Aorta (tissue), 5 donors: ENCODE results near the gene ADRM1. TPM values are rescaled to one million over a fixed set of nuclear protein-coding genes. Genes with fewer than 3 reads are reported as not detected.

Experiments used
- ATAC-seq: fragments of 200-7000 bp; cut with Tn5 transposase; one replicate; pipeline ENCODE4 v1.9.1; 2022; ENCODE audit warnings: moderate library complexity; ENCODE audit not compliant: low FRiP score
- DNase-seq, 2 donors: peaks; one replicate each; pipeline ENCODE4 v3.0.0-alpha.2; 2020
- H3K27ac ChIP-seq, 2 donors: one replicate each; pipeline ENCODE4 v1.5.1; 2013; ENCODE audit warnings: low read length in 2 of 2, mild to moderate bottlenecking in 2 of 2, moderate library complexity in 2 of 2, control low read depth in 1 of 2, inconsistent platforms in 1 of 2, low read depth in 1 of 2
- H3K27me3 ChIP-seq, 2 donors: one replicate each; pipeline ENCODE4 v1.6.1; 2013; ENCODE audit warnings: control low read depth in 1 of 2, low read length in 1 of 2, mild to moderate bottlenecking in 1 of 2, moderate library complexity in 1 of 2; ENCODE audit not compliant: insufficient read depth in 2 of 2, control insufficient read depth in 1 of 2
- H3K36me3 ChIP-seq, 2 donors: one replicate each; pipeline ENCODE4 v1.6.1; 2013; ENCODE audit warnings: control low read depth in 1 of 2, low read length in 1 of 2, mild to moderate bottlenecking in 1 of 2; ENCODE audit not compliant: insufficient read depth in 2 of 2, control insufficient read depth in 1 of 2
- H3K4me1 ChIP-seq, 2 donors: one replicate each; pipeline ENCODE4 v1.6.1; 2013; ENCODE audit warnings: low read length in 2 of 2, control low read depth in 1 of 2, mild to moderate bottlenecking in 1 of 2, moderate library complexity in 1 of 2; ENCODE audit not compliant: insufficient read depth in 2 of 2, control insufficient read depth in 1 of 2
- H3K4me3 ChIP-seq, 2 donors: one replicate each; pipeline ENCODE4 v1.5.1; 2013; ENCODE audit warnings: low read length in 2 of 2, control low read depth in 1 of 2, mild to moderate bottlenecking in 1 of 2
- H3K9me3 ChIP-seq: one replicate; pipeline ENCODE4 v1.6.1; 2013; ENCODE audit warnings: mild to moderate bottlenecking, low read length; ENCODE audit not compliant: control insufficient read depth
- WGBS, 2 donors: extraction: QIAGEN DNeasy Blood & Tissue Kit; methylation state at CpG; one replicate each; pipeline ENCODE4 v1.1.7; 2013; 5-methylcytosine and 5-hydroxymethylcytosine counted together
- intact Hi-C, 2 donors: fragments of 100-400 bp; cut with DNase I; formaldehyde crosslinking; loops; one replicate each; pipeline versions ENCODE4 v1.14.2 to v1.15.0; 2022
- polyA plus RNA-seq, 2 donors: library from polyadenylated mRNA; stranded (reverse); fragments of 200-250 nt; gene quantifications; one replicate each; pipeline ENCODE4 v1.2.3, GENCODE V29; 2013
- total RNA-seq, 2 donors: library from RNA; stranded (reverse); fragmentation: NEBNext Ultra II Directional; extraction: Animal tissue kit (Norgen Biotek cat#: 25700); gene quantifications; one replicate each; pipeline ENCODE4 v1.2.1, GENCODE V29; 2021
- donor health status: healthy with polysubstance abuse.
- donor health status: Bipolar disorder and iron deficiency.
- donor health status: DM: no; HTN: no; CAD: no.
- donor health status: DM: no; HTN: no; CAD: no.
- donor health status: DM: yes; HTN: yes; CAD: no.

Gene ADRM1
- total and polyA plus RNA-seq, 4 donors = 41.4 to 80.9 (median 58.9) TPM

GRCh38 chr20:62265365-62265764, 37.4 kb upstream of the ADRM1 start:
- intact Hi-C loops = no loop called here
- Histone ChIP-seq H3K27me3 (no peaks in the 10 kb centered on the region), H3K9me3 (no peaks in the 10 kb centered on the region), H3K36me3 (peaks cover 0 to 3% of the 10 kb centered on the region in 2 donors), H3K4me1 (no peaks in the 10 kb centered on the region), H3K27ac (no peak overlapping the region), H3K4me3 (no peak overlapping the region)
- ATAC-seq (no peak), DNase-seq (no peak)
- 97 to 98% methylated on average over 1 of the region's 1 CpG for WGBS, 2 donors

GRCh38 chr20:62266340-62266739, 36.5 kb upstream of the ADRM1 start:
- no peaks in the 10 kb centered on the region for H3K4me1 ChIP-seq
- no peak for DNase-seq
- no peak overlapping the region for H3K4me3 ChIP-seq
- 86 to 87% methylated on average over 10 of the region's 10 CpGs for WGBS, 2 donors
- intact Hi-C loops = no loop called here
- H3K9me3 ChIP-seq = no peaks in the 10 kb centered on the region
- no peak for ATAC-seq
- no peak overlapping the region for H3K27ac ChIP-seq
- H3K27me3 ChIP-seq = no peaks in the 10 kb centered on the region
- H3K36me3 ChIP-seq = peaks cover 0 to 3% of the 10 kb centered on the region in 2 donors

- DNase-seq (no peak), ATAC-seq (no peak)
- no peak overlapping the region for H3K27ac ChIP-seq
- 95 to 97% methylated on average over 13 of the region's 13 CpGs for WGBS, 2 donors
- peaks cover 0 to 3% of the 10 kb centered on the region in 2 donors for H3K36me3 ChIP-seq
- intact Hi-C loops = no loop called here
- no peak overlapping the region for H3K4me3 ChIP-seq
- no peaks in the 10 kb centered on the region for H3K4me1 ChIP-seq
- no peaks in the 10 kb centered on the region for H3K27me3 ChIP-seq
- H3K9me3 ChIP-seq = no peaks in the 10 kb centered on the region
Measured at GRCh38 chr20:62266851-62267250, 35.9 kb upstream of the ADRM1 start.

GRCh38 chr20:62267543-62267942, 35.3 kb upstream of the ADRM1 start:
- Histone ChIP-seq H3K36me3 (peaks cover 0 to 6% of the 10 kb centered on the region in 2 donors), H3K4me1 (no peaks in the 10 kb centered on the region), H3K9me3 (no peaks in the 10 kb centered on the region), H3K27me3 (no peaks in the 10 kb centered on the region), H3K4me3 (no peak overlapping the region), H3K27ac (no peak overlapping the region)
- intact Hi-C loops = no loop called here
- DNase-seq (no peak), ATAC-seq (no peak)
- 85 to 88% methylated on average over 10 of the region's 10 CpGs for whole genome bisulfite sequencing, 2 donors

- intact Hi-C loops = no loop called here
- DNase-seq (no peak), ATAC-seq (no peak)
- H3K27me3 ChIP-seq = no peaks in the 10 kb centered on the region
- H3K4me3 ChIP-seq = no peak overlapping the region
- no peaks in the 10 kb centered on the region for H3K4me1 ChIP-seq
- peaks cover 0 to 12% of the 10 kb centered on the region in 2 donors for H3K36me3 ChIP-seq
- H3K9me3 ChIP-seq = no peaks in the 10 kb centered on the region
- WGBS, 2 donors = 79% methylated on average over 7 of the region's 7 CpGs
- H3K27ac ChIP-seq = no peak overlapping the region
Measured at GRCh38 chr20:62268228-62268900, 34.4 kb upstream of the ADRM1 start.

- Histone ChIP-seq H3K27ac (no peak overlapping the region), H3K4me3 (no peak overlapping the region), H3K4me1 (no peaks in the 10 kb centered on the region), H3K9me3 (no peaks in the 10 kb centered on the region), H3K27me3 (no peaks in the 10 kb centered on the region), H3K36me3 (peaks cover 0 to 9% of the 10 kb centered on the region in 2 donors)
- 84 to 86% methylated on average over 14 of the region's 14 CpGs for WGBS, 2 donors
- DNase-seq (no peak), ATAC-seq (no peak)
- intact Hi-C loops = no loop called here
Measured at GRCh38 chr20:62269378-62269777, 33.4 kb upstream of the ADRM1 start.

GRCh38 chr20:62269871-62270270, 32.9 kb upstream of the ADRM1 start:
- Histone ChIP-seq H3K27me3 (no peaks in the 10 kb centered on the region), H3K4me1 (no peaks in the 10 kb centered on the region), H3K4me3 (no peak overlapping the region), H3K27ac (no peak overlapping the region), H3K9me3 (no peaks in the 10 kb centered on the region), H3K36me3 (peaks cover 0 to 9% of the 10 kb centered on the region in 2 donors)
- WGBS, 2 donors = 85 to 88% methylated on average over 17 of the region's 17 CpGs
- no peak for ATAC-seq
- intact Hi-C loops = no loop called here
- DNase-seq = no peak

- Histone ChIP-seq H3K36me3 (peaks cover 0 to 9% of the 10 kb centered on the region in 2 donors), H3K9me3 (no peaks in the 10 kb centered on the region), H3K4me3 (no peak overlapping the region), H3K27me3 (no peaks in the 10 kb centered on the region), H3K4me1 (no peaks in the 10 kb centered on the region), H3K27ac (no peak overlapping the region)
- intact Hi-C loops = no loop called here
- no peak for ATAC-seq
- WGBS, 2 donors = 84 to 88% methylated on average over 10 of the region's 10 CpGs
- no peak for DNase-seq
Measured at GRCh38 chr20:62272200-62272599, 30.6 kb upstream of the ADRM1 start.

- WGBS, 2 donors = 93 to 94% methylated on average over 18 of the region's 18 CpGs
- H3K4me1 ChIP-seq = no peaks in the 10 kb centered on the region
- intact Hi-C loops = no loop called here
- H3K4me3 ChIP-seq = no peak overlapping the region
- no peaks in the 10 kb centered on the region for H3K27me3 ChIP-seq
- H3K9me3 ChIP-seq = no peaks in the 10 kb centered on the region
- no peak overlapping the region for H3K27ac ChIP-seq
- DNase-seq (no peak), ATAC-seq (no peak)
- peaks cover 0 to 9% of the 10 kb centered on the region in 2 donors for H3K36me3 ChIP-seq
Measured at GRCh38 chr20:62273416-62273815, 29.4 kb upstream of the ADRM1 start.
